ENCODE measurements around the gene SLC45A2. TPM values are rescaled to one million over a fixed set of nuclear protein-coding genes. Genes with fewer than 3 reads are reported as not detected.
"Not testable (repeated sequence)": the region's sequence is repeated elsewhere in the genome, so short reads cannot be mapped to it uniquely, and the experiment has no call there.

The SLC45A2 gene
- total and polyA plus RNA-seq, 7 experiments from 2014 or later: 0.17 to 0.40 TPM; not detected in 5

DNA sequence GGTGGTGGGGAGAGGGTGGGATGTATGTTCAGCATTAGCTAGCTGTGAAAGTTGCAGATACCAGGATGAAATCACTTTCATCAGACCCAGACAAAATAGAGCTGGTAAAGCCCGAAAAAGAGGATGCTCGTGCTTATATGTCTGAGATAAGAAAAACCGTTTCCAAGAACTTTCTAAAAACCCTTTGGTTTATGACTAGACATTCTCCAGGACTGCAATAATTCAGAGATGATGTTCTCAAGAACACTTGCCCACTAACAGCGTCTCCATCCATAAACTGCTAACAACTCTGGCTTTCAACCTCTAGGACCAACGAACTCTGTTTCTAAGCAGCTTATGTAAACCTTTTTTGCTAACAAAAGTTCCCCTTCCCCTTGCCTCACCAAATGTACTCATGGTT is 31.7 kb upstream of the SLC45A2 start:
- CTCF ChIA-PET: no interaction called here
- POLR2A ChIA-PET: no interaction called here
- Mint-ChIP-seq H3K4me3 (no peak overlapping the region), H3K27ac (no peak overlapping the region), H3K4me1 (peaks cover under 1 to 10% (median 4%) of the 10 kb centered on the region in 7 donors), H3K36me3 (peaks cover 0 to 37% (median 10%) of the 10 kb centered on the region in 5 donors), H3K9me3 (peaks cover 0 to 5% (median 0%) of the 10 kb centered on the region in 11 donors), H3K27me3 (no peaks in the 10 kb centered on the region)
- Histone ChIP-seq H3K36me3 (ENCODE audit: control insufficient read depth in 2 of 3, insufficient read depth in 3 of 3, low read length in 3 of 3) (no peaks in the 10 kb centered on the region), H3K9me3 (ENCODE audit: control insufficient read depth in 2 of 3, low read length in 3 of 3) (no peaks in the 10 kb centered on the region), H3K4me3 (ENCODE audit: low read length) (no peak overlapping the region), H3K27ac (ENCODE audit: low read depth, low read length) (no peak overlapping the region), H3K4me1 (ENCODE audit: control insufficient read depth in 2 of 2, insufficient read depth in 2 of 2, low read length in 2 of 2) (no peaks in the 10 kb centered on the region), H3K27me3 (ENCODE audit: control insufficient read depth in 2 of 2, insufficient read depth in 2 of 2, low read length in 2 of 2) (no peaks in the 10 kb centered on the region)
- no peak for DNase-seq
- intact Hi-C loops (cut with micrococcal nuclease): no loop called here
- ATAC-seq: no peak

DNA sequence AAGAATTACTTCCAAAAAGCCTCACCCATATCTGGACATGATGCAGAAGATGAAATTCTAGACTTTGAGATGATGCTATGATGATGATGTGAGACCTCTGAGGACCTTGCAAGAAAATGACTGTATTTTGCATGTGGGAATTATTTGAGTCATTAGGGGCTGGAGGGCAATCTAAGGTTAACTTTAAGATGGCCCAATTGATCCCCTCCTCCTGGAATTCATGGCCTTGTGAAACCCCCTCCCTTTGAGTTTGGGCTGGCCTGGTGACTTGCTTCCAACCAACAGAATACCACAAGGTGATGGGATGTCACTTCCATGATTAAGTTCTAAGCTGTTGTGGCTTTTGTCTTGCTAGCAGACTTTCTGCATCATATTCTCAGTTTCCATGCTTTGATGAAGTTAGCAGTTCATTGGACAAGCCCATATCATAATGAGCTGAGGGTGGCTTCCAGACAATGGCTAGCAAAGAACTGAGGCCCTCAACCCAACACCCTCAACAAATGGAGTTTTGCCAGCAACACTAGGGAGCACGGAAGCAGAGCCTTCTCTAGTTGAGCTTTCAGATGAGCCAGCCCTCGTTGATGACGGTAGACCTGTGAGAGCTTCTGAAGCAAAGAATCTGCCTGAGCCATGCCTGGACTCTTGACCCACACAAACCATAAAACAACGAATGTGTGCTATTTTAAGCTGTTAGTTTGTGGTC is 30.8 kb upstream of the SLC45A2 start:
- H3K4me3 ChIP-seq (ENCODE audit: low read length): no peak overlapping the region
- ChIA-PET CTCF (no interaction called here), POLR2A (no interaction called here)
- intact Hi-C loops (cut with micrococcal nuclease): no loop called here
- Mint-ChIP-seq H3K27ac (no peak overlapping the region), H3K4me1 (peaks cover 0 to 5% (median 0%) of the 10 kb centered on the region in 7 donors), H3K4me3 (no peak overlapping the region), H3K36me3 (peaks cover 0 to 28% (median 8%) of the 10 kb centered on the region in 5 donors), H3K9me3 (peaks cover 0 to 5% (median 0%) of the 10 kb centered on the region in 11 donors), H3K27me3 (no peaks in the 10 kb centered on the region)
- H3K27me3 ChIP-seq (ENCODE audit: control insufficient read depth in 2 of 2, insufficient read depth in 2 of 2, low read length in 2 of 2): no peaks in the 10 kb centered on the region
- ATAC-seq (no peak), DNase-seq (no peak)
- H3K9me3 ChIP-seq (ENCODE audit: control insufficient read depth in 2 of 3, low read length in 3 of 3): no peaks in the 10 kb centered on the region
- no peak overlapping the region for H3K27ac ChIP-seq (ENCODE audit: low read depth, low read length)
- no peaks in the 10 kb centered on the region for H3K36me3 ChIP-seq (ENCODE audit: control insufficient read depth in 2 of 3, insufficient read depth in 3 of 3, low read length in 3 of 3)
- H3K4me1 ChIP-seq (ENCODE audit: control insufficient read depth in 2 of 2, insufficient read depth in 2 of 2, low read length in 2 of 2): no peaks in the 10 kb centered on the region

DNA sequence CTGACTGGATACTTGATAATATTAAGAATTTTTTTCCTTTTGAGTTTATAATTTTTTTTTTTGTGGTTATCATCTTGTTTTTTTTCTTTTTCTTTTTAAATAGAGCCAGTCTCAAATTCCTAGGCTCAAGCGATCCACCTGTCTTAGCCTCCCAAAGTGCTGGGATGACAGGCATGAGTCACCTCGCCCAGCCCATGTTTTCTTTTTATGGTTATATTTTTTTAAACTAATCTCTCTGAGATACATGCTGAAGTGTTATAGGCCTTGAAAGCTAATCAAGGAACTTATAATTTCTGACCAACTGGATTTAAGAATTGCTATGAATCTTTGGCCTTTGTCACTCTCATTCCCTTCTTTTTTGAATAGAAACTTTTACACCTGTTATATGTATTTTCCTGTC is 30.1 kb upstream of the SLC45A2 start:
- H3K27me3 ChIP-seq (ENCODE audit: control insufficient read depth in 2 of 2, insufficient read depth in 2 of 2, low read length in 2 of 2): no peaks in the 10 kb centered on the region
- H3K4me3 ChIP-seq (ENCODE audit: low read length): no peak overlapping the region
- H3K27ac ChIP-seq (ENCODE audit: low read depth, low read length): no peak overlapping the region
- Mint-ChIP-seq H3K4me1 (peaks cover 0 to 6% (median under 1%) of the 10 kb centered on the region in 7 donors), H3K9me3 (peaks cover 0 to 5% (median 0%) of the 10 kb centered on the region in 11 donors), H3K4me3 (no peak overlapping the region), H3K27me3 (no peaks in the 10 kb centered on the region), H3K27ac (no peak overlapping the region), H3K36me3 (peaks cover 0 to 21% (median 5%) of the 10 kb centered on the region in 5 donors)
- no peaks in the 10 kb centered on the region for H3K4me1 ChIP-seq (ENCODE audit: control insufficient read depth in 2 of 2, insufficient read depth in 2 of 2, low read length in 2 of 2)
- no peak for ATAC-seq
- H3K36me3 ChIP-seq (ENCODE audit: control insufficient read depth in 2 of 3, insufficient read depth in 3 of 3, low read length in 3 of 3): no peaks in the 10 kb centered on the region
- ChIA-PET CTCF (no interaction called here), POLR2A (no interaction called here)
- H3K9me3 ChIP-seq (ENCODE audit: control insufficient read depth in 2 of 3, low read length in 3 of 3): no peaks in the 10 kb centered on the region
- DNase-seq: no peak
- intact Hi-C loops (cut with micrococcal nuclease): no loop called here

- Mint-ChIP-seq H3K4me1 (peaks cover 10 to 12% (median 11%) of the 10 kb centered on the region in 7 donors), H3K9me3 (peaks cover 0 to 5% (median 0%) of the 10 kb centered on the region in 11 donors), H3K36me3 (peaks cover 0 to 16% (median 4%) of the 10 kb centered on the region in 5 donors), H3K4me3 (no peak overlapping the region), H3K27me3 (no peaks in the 10 kb centered on the region), H3K27ac (no peak overlapping the region)
- ATAC-seq: no peak
- H3K4me1 ChIP-seq (ENCODE audit: control insufficient read depth in 2 of 2, insufficient read depth in 2 of 2, low read length in 2 of 2): peaks cover 0 to 7% of the 10 kb centered on the region in 2 donors
- ChIA-PET POLR2A (no interaction called here), CTCF (interaction anchor here (1.3 kb wide), 1 partner anchor 18 kb away, joined by 4 read pairs; no protein-coding TSS in a partner anchor)
- no peaks in the 10 kb centered on the region for H3K36me3 ChIP-seq (ENCODE audit: control insufficient read depth in 2 of 3, insufficient read depth in 3 of 3, low read length in 3 of 3)
- no peak overlapping the region for H3K27ac ChIP-seq (ENCODE audit: low read depth, low read length)
- no peaks in the 10 kb centered on the region for H3K27me3 ChIP-seq (ENCODE audit: control insufficient read depth in 2 of 2, insufficient read depth in 2 of 2, low read length in 2 of 2)
- intact Hi-C loops (cut with micrococcal nuclease): no loop called here
- H3K4me3 ChIP-seq (ENCODE audit: low read length): no peak overlapping the region
- DNase-seq: no peak
- H3K9me3 ChIP-seq (ENCODE audit: control insufficient read depth in 2 of 3, low read length in 3 of 3): no peaks in the 10 kb centered on the region
Measured at GRCh38 chr5:34013547-34013946, 29.1 kb upstream of the SLC45A2 start.

- no peak for ATAC-seq
- H3K4me3 ChIP-seq (ENCODE audit: low read length): no peak overlapping the region
- no peaks in the 10 kb centered on the region for H3K27me3 ChIP-seq (ENCODE audit: control insufficient read depth in 2 of 2, insufficient read depth in 2 of 2, low read length in 2 of 2)
- Mint-ChIP-seq H3K9me3 (peaks cover 0 to 5% (median 0%) of the 10 kb centered on the region in 11 donors), H3K27me3 (no peaks in the 10 kb centered on the region), H3K36me3 (peaks cover 0 to 13% (median 4%) of the 10 kb centered on the region in 5 donors), H3K4me1 (peaks cover 13 to 16% (median 15%) of the 10 kb centered on the region in 7 donors), H3K27ac (no peak overlapping the region), H3K4me3 (no peak overlapping the region)
- intact Hi-C loops (cut with micrococcal nuclease): no loop called here
- no peak for DNase-seq
- ChIA-PET POLR2A (no interaction called here), CTCF (interaction anchor here (1.3 kb wide), 1 partner anchor 17 kb away, joined by 4 read pairs; no protein-coding TSS in a partner anchor)
- H3K27ac ChIP-seq (ENCODE audit: low read depth, low read length): no peak overlapping the region
- no peaks in the 10 kb centered on the region for H3K9me3 ChIP-seq (ENCODE audit: control insufficient read depth in 2 of 3, low read length in 3 of 3)
- H3K4me1 ChIP-seq (ENCODE audit: control insufficient read depth in 2 of 2, insufficient read depth in 2 of 2, low read length in 2 of 2): peaks cover 0 to 8% of the 10 kb centered on the region in 2 donors
- no peaks in the 10 kb centered on the region for H3K36me3 ChIP-seq (ENCODE audit: control insufficient read depth in 2 of 3, insufficient read depth in 3 of 3, low read length in 3 of 3)
Measured at GRCh38 chr5:34012791-34013190, 28.3 kb upstream of the SLC45A2 start.

GRCh38 chr5:34011536-34011935 is 27.0 kb upstream of the SLC45A2 start:
- no peak overlapping the region for H3K4me3 ChIP-seq (ENCODE audit: low read length)
- ATAC-seq (no peak), DNase-seq (no peak)
- Mint-ChIP-seq H3K27me3 (no peaks in the 10 kb centered on the region), H3K36me3 (peaks cover 0 to 6% (median 0%) of the 10 kb centered on the region in 5 donors), H3K27ac (no peak overlapping the region), H3K4me1 (peaks cover 21 to 25% (median 24%) of the 10 kb centered on the region in 7 donors), H3K4me3 (no peak overlapping the region), H3K9me3 (peaks cover 0 to 5% (median 0%) of the 10 kb centered on the region in 11 donors)
- no peaks in the 10 kb centered on the region for H3K27me3 ChIP-seq (ENCODE audit: control insufficient read depth in 2 of 2, insufficient read depth in 2 of 2, low read length in 2 of 2)
- no peak overlapping the region for H3K27ac ChIP-seq (ENCODE audit: low read depth, low read length)
- no peaks in the 10 kb centered on the region for H3K36me3 ChIP-seq (ENCODE audit: control insufficient read depth in 2 of 3, insufficient read depth in 3 of 3, low read length in 3 of 3)
- CTCF ChIA-PET: interaction anchor here (1.6 kb wide), 1 partner anchor 14 kb away, joined by 6 read pairs; no protein-coding TSS in a partner anchor
- peaks cover 9 to 18% of the 10 kb centered on the region in 2 donors for H3K4me1 ChIP-seq (ENCODE audit: control insufficient read depth in 2 of 2, insufficient read depth in 2 of 2, low read length in 2 of 2)
- POLR2A ChIA-PET: no interaction called here
- intact Hi-C loops (cut with micrococcal nuclease): no loop called here
- no peaks in the 10 kb centered on the region for H3K9me3 ChIP-seq (ENCODE audit: control insufficient read depth in 2 of 3, low read length in 3 of 3)

- peaks cover 9 to 18% of the 10 kb centered on the region in 2 donors for H3K4me1 ChIP-seq (ENCODE audit: control insufficient read depth in 2 of 2, insufficient read depth in 2 of 2, low read length in 2 of 2)
- H3K4me3 Mint-ChIP-seq; H3K27me3 ChIP-seq (ENCODE audit: control insufficient read depth in 2 of 2, insufficient read depth in 2 of 2, low read length in 2 of 2); H3K27ac ChIP-seq (ENCODE audit: low read depth, low read length); ATAC-seq; CTCF ChIA-PET; intact Hi-C loops (cut with micrococcal nuclease); H3K36me3 Mint-ChIP-seq; H3K9me3 Mint-ChIP-seq; H3K36me3 ChIP-seq (ENCODE audit: control insufficient read depth in 2 of 3, insufficient read depth in 3 of 3, low read length in 3 of 3); DNase-seq; H3K4me3 ChIP-seq (ENCODE audit: low read length); POLR2A ChIA-PET; H3K9me3 ChIP-seq (ENCODE audit: control insufficient read depth in 2 of 3, low read length in 3 of 3); H3K27me3 Mint-ChIP-seq: not testable (repeated sequence)
- Mint-ChIP-seq H3K27ac (peak overlapping the region in 1 of 9 donors; percentile 25), H3K4me1 (peaks cover 23 to 32% (median 29%) of the 10 kb centered on the region in 7 donors)
Measured at GRCh38 chr5:34010146-34010545, 25.7 kb upstream of the SLC45A2 start.
